ENCODE data around the gene DRG2.

DRG2 gene

GRCh38 chr17:18143044-18143936, 55.5 kb downstream of the DRG2 start:
- no peak for DNase-seq (ENCODE audit: low spot score)

DNA sequence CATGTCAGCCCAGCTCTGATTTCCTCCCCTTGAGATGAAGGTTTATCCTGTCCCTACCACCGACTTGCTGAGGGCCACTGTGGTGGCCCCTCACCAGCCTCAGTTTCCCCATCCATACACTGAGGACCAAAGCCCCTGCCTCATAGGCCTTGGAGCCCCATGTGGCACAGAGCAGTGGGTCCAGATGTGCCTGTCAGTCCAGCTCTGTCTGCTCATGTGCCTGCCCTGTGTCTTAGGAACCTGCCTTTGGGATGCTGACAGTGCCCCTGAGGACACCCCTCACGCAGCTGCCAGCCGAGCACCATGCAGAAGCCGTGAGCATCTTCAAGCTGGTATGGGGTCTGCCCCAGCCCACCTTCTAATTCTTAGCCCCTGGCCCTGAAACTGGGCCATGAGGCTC, 56.5 kb downstream of the DRG2 start:
- no peak for DNase-seq (ENCODE audit: low spot score)

DNA sequence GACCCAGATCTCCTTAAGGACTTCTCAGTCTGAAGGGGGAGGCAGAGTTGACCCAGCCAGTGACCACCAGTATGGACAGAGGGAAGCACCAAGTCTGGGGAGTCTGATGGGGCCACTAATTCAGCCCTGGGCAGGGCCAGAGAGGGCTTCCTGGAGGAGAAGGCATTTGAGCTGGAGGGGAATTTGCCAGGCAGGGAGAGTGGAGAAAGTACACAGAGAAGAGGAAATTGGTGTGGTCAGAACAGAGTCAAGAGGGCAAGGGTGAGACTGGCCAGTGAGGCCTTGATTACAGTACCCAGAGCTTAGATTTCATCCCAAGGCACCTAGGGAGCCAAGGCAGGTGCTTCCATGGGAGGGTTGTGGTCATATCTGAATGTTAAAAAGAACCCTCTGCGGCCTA, 57.1 kb downstream of the DRG2 start:
- no peak for DNase-seq (ENCODE audit: low spot score)

DNA sequence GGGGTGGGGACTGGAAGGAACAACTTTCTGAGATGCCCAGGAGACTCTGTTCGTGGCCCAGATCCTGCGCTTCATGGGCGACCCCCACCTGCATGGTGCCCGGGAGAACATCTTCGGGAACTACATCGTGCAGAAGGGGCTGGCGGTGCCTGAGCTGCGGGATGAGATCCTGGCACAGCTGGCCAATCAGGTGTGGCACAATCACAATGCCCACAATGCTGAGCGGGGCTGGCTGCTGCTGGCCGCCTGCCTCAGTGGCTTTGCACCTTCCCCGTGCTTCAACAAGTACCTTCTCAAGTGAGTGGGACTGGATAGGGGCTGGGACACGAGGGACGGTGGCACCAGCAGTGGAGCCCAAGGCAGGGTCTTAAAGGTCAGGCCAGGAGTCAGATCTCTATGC, 58.1 kb downstream of the DRG2 start:
- DNase-seq (ENCODE audit: low spot score): no peak

GRCh38 chr17:18146259-18146658, 58.5 kb downstream of the DRG2 start:
- DNase-seq (ENCODE audit: low spot score): no peak

DNA sequence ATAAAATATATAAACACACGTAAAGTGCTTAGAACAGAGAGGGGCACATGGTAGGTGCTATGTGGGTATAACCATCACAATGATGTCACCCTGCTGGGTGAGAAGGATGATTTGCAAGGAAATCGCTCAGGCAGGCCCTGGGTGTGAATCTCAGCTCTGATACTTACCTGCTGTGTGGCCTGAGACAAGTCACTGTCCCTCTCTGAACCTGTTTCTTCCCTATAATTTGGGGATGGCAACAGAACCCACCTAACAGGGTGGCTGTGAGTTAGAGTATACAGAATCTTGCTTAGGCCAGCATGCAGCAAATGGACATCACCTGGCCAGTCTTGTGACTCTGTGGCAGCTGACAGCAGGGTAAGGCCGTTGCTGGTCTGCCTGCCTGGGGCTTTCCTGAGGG, 59.2 kb downstream of the DRG2 start:
- no peak for DNase-seq (ENCODE audit: low spot score)

GRCh38 chr17:18148586-18148985, 60.8 kb downstream of the DRG2 start:
- no peak for DNase-seq (ENCODE audit: low spot score)

GRCh38 chr17:18151290-18151689, 63.5 kb downstream of the DRG2 start:
- DNase-seq (ENCODE audit: low spot score): no peak

DNA sequence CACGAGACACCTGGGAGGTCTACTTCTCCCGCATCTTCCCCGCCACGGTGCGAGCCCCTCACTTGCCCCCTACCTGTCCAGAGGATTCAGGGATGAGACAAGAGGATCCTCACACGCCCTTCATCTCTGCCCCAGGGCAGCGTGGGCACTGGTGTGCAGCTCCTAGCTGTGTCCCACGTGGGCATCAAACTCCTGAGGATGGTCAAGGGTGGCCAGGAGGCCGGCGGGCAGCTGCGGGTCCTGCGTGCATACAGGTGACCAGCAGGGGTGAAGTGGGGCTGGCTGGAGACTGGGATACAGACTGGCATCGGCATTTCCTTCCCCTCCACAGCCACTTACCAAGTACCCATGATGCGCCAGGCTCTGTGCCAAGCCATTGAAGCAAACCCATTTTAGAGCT, 67.4 kb downstream of the DRG2 start:
- DNase-seq (ENCODE audit: low spot score): no peak

DNA sequence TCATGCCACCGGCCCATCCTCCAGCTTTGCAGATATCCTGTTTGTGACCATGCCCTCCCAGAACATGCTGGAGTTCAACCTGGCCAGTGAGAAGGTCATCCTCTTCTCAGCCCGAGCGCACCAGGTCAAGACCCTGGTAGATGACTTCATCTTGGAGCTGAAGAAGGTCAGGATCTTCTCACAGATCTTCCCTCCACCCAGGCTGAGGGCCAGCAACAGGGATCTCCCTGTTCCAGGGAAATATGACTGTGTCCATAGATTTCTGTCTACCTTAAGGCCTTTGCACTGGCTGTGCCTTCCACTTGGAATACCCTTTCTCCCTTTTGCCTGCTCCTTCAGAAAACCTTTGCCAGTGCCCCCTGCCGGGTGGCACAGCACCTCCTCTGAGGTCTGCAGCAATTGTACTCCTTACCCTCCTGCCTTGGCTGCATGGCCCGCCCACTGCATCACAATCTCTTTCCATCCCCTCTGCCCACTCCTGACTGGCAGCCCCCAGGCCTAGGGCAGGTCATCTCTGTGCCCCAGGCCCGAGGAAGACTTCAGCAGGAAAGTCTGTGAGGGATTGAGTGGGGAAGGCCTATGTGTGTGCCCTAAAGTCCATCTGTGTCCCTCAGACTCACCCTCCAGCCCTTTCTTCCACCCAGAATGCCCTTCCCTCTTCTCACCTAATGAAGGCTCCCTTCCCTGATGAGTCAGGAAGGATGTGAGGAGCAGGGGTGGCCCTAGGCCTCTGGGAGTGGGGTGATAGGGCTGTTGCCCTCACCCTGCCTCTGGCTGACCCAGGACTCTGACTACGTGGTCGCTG, 68.6 kb downstream of the DRG2 start:
- no peak for DNase-seq (ENCODE audit: low spot score)

- no peak for DNase-seq (ENCODE audit: low spot score)
Measured at GRCh38 chr17:18156976-18157280, 69.2 kb downstream of the DRG2 start.
